ENCODE data around the gene KLK2. TPM values are rescaled to one million over a fixed set of nuclear protein-coding genes. Genes with fewer than 3 reads are reported as not detected.

KLK2 gene
- not detected for total RNA-seq
- long read RNA-seq: 0 reads

DNA sequence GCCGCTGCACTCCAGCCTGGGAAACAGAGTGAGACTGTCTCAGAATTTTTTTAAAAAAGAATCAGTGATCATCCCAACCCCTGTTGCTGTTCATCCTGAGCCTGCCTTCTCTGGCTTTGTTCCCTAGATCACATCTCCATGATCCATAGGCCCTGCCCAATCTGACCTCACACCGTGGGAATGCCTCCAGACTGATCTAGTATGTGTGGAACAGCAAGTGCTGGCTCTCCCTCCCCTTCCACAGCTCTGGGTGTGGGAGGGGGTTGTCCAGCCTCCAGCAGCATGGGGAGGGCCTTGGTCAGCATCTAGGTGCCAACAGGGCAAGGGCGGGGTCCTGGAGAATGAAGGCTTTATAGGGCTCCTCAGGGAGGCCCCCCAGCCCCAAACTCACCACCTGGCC, at the start of gene KLK2:
Gene KLK2 (plus strand): TSS at position 384 of the 400 bp plus-strand sequence. CDS start 35 bp downstream, outside the sequence.
- intact Hi-C loops (cut with DNase I): no loop called here
- DNase-seq (ENCODE audit: low spot score): no peak

DNA sequence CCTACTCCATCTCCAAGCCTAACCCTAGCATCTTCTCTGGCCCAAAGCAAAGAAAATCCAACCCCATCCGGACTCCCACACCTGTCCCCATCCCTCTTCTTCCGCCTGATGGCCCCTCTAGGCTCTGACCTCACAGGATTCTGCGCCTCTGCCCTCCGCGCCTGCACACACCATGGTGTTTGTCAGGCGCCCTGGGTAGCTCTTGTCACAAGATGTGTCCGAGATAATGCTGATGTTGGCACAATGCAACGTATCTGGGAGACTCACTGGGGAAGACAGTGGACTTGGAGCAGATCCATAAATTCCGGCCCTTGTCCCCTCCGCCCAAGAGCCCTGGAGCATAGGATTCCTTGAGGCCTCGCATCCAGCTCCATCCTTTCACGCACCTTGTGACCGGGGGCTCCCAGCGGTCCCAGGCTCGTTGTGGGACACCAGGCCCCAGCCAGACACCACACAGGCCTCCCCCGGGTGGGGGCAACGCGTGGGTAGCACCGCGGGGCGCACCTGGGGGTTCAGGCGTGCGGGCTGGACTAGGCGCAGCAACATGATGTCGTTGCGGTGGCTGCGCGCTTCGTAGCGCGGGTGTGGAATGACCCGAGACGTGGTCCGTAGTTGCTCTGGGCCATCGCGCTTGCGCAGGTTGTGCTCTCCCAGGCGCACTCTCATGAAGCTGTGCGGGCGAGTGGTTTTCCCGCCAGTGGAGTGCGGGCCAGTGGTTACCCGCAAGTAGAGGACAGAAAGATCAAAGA, 46.6 kb upstream of the KLK2 start:
- intact Hi-C loops (cut with DNase I): no loop called here
- no peak for DNase-seq (ENCODE audit: low spot score)

DNA sequence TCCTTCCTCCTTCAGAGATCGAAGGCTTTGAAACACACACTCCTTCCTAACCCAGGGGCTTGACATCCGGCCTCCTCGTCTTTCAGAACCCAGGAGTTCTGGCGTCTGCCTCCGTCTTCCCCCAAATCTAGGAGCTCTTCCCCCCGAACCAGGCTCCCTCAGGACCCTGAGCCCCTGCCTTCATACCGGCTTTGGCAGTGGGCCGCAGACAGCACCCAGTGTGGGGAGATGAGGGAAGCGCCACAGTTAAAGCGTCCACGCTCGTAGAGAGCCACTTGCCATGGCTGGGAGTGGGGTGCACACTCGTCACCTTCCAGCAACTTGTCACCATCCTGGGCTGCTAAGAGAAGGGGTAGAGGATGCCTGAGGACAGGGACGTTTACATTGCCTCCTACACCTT, 45.8 kb upstream of the KLK2 start:
- intact Hi-C loops (cut with DNase I): no loop called here
- DNase-seq (ENCODE audit: low spot score): no peak

DNA sequence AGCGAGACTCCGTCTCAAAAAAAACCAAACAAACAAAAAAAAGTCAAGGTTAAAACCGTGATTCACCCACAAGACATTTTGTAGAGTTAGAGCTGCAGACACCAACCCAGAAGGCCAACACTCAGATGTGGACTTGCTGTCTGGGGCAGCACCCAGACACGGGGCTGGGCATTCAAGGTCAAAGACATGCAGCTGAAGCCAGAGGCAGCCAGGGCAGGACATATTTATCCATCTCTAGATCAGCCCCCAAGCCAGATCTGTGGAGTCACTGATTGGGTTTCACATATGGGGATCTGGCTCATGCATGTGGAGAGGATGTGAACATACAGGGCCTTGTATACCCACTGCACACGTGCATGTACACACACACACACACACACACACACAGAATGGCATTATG, 43.4 kb upstream of the KLK2 start:
- intact Hi-C loops (cut with DNase I): no loop called here
- no peak for DNase-seq (ENCODE audit: low spot score)

DNA sequence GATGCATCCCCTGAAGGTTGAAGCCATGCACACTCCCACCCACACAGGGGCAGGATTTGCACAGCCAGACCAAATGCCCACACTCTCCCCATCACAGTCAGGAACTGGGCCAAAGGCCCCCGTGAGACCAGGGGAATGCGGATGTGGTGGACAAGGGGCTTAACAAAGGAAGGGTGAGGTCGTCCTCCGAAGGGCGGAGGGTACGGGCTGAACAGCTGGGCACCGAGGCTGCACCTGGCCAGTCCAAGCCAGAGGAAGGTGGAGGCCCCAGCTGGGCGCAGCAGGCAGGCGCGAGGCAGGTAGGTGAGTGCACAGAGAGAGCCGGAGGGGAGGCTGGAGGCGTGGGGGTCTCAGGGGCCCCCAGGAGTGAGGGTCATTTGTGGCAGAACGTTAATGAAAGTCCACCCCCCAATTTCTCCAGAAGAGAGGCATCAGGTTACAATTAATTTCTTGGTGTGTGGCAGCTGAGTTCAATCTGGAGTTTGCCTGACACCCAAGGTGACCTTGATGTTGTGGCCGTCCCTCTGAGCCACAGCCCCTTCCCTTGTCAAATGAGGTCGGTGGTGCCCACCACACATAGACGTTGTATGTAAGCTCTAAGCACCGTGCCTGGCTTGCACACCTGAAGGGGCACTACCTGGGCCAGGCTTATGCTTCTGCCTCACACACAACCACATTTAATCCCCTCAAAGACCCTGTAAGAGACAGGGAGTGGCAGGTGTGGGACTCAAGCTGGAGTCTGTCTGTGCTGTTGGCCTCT, 42.8 kb upstream of the KLK2 start:
- intact Hi-C loops (cut with DNase I): no loop called here
- DNase-seq (ENCODE audit: low spot score): no peak

DNA sequence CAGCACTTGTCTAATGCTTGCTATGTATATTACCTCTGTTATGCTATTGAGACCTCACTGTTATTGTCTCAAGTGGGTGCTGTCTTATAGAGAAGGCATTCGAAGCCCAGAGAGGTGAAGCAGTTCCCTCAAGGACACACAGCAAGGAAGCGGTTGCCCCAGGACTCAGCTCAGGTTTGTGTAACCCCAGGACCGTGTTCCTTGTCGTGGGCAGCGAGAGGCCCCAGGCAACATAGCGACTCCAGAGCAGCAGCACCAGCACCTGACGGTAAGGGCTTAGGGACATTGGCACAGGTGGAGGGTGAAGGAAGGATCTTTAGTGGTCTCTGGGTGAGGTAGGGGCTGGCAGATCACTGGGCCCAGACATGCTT, 42.2 kb upstream of the KLK2 start:
- no peak for DNase-seq (ENCODE audit: low spot score)
- intact Hi-C loops (cut with DNase I): no loop called here

DNA sequence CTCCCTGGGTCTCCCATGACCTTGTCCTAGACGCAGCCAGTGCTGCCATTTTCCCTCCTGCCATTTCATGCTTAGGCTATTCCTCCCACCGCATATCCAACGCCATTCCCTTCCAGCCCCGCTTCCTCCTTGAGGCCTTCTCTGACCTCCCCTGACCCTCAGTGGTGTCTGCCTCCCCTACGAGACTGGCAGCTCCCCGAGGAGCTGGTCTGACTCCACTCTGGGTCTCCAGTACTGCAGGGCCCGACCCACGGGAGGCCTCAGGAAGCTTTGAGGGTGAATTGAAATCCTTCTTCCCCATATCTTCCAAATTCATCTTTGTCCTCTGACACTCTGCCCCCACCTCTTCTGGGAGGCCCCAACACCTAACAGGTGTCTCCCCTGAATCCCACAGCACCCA, 40.6 kb upstream of the KLK2 start:
- intact Hi-C loops (cut with DNase I): no loop called here
- no peak for DNase-seq (ENCODE audit: low spot score)

DNA sequence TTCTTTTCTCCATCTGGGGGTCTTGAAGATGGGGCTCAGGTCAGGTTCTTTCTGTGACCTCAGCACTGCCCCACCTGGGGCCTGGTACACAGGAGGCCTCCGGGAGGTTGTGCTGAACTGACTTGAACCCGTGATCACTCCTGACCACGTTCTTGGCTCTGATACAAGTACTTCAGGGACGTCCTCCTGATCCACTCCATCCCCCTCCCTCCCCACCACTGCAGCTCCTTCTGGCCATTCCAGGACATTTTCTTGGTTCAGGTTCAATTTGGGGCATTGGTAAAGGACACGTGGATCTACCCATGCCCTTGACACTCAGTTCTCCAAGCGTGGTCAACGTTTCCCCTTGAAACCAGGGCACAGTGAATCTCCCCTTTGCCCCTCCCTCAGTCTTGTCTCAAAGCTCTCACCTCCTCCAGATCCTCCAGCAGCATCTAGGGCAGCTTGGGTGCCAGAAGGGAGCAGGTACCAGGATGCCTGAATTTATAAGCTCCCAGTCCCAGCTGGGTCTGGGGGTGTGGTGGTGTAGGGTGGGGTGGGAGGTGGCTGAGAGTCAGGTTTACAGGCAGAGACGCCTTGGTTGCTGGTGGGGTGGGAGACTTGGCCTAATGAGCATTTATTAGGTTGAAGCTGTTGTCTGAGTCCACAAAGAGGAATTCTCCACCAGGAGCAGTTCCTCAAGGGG, 40.0 kb upstream of the KLK2 start, which contains the start of gene KLK15:
Gene KLK15 (minus strand): TSS at position 458 of the 685 bp plus-strand sequence. CDS start 2,082 bp downstream, outside the sequence.
- no peak for DNase-seq (ENCODE audit: low spot score)
- intact Hi-C loops (cut with DNase I): no loop called here

DNA sequence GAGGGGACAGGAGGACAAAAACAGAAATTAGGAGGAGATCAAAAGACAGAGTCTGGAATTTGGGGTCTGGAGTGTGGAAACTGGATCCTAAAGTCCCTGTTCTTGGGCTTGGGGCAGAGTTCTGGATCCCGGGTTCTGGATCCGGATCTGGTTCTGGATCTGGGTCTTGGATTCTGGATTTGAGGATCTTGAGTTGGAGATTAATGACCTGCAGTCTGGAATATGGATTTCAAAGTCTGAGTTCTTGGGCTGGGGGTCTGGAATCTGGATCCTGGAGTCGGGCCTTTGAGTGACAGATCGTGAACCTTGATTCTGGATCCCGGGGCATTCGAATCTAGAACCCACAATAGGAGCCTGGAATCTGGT, 39.5 kb upstream of the KLK2 start:
- no peak for DNase-seq (ENCODE audit: low spot score)
- intact Hi-C loops (cut with DNase I): no loop called here

DNA sequence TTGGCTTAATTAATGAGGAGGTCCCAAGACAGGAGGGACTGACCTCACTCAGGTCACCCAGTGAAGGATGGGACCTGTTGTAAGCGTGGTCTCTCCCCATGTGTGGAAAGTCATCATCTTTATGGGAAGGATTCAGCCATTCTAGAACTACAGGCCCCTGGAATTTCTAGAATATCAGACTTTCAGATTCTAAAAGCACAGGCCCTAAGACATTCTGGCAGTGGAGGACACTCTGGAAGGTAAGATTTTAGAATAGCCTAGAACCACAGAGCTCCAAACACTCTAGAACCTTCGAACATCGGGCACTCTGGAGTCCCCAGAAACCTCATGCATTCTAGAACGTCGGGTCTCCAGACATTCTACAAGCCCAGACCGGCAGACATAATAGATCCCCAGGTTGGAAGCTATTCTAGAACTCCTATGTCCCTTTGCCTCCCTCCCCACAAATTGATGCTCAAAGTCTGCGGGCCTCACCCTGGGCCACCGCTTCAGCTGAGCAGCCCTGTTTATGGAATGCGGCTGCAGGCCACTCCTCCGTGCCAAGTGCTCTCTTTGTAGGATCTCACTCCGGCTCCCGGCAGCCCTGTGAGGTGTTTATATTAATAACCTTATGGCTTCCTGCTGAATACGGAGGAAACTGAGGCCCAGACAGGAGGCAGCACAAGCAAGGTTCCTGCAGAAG, 38.0 kb upstream of the KLK2 start:
- no peak for DNase-seq (ENCODE audit: low spot score)
- intact Hi-C loops (cut with DNase I): no loop called here

DNA sequence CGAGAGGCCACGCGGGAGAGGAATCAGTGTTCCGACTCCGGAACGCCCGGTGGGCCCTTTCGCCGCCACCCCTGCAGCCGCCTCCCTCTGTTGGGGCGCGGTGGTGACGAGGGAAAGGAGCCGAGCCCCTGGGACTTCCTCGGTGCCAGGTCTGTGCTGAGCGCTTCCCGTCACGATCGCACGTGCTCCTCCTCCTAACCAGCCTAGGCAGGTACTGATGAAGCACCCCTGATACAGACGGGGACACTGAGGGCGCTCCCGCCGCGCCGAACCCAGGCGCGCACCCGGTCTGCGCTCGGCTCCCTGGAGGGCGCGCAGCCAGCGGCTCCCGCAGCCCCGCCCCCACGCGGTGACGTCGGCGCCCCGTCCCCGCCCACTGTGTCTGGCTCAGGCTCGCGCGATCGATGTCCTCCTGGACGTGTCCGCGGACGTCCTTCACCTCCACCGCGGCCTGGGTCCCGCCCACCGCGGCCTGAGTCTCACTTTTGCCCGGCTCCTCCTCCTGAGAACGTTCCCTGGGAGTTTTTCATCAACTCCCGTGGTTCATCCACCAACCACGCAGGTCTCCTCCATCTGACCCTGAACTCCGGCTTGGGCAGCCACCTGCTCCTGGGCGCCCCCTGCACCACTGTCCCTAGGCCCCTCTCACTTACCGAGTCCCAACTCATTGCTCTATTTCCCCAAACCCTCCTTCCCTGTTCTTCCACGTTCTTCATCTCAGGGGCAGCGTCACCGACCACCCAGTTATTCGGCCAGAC, 37.3 kb upstream of the KLK2 start:
- intact Hi-C loops (cut with DNase I): no loop called here
- peak; percentile 79 for DNase-seq (ENCODE audit: low spot score)

DNA sequence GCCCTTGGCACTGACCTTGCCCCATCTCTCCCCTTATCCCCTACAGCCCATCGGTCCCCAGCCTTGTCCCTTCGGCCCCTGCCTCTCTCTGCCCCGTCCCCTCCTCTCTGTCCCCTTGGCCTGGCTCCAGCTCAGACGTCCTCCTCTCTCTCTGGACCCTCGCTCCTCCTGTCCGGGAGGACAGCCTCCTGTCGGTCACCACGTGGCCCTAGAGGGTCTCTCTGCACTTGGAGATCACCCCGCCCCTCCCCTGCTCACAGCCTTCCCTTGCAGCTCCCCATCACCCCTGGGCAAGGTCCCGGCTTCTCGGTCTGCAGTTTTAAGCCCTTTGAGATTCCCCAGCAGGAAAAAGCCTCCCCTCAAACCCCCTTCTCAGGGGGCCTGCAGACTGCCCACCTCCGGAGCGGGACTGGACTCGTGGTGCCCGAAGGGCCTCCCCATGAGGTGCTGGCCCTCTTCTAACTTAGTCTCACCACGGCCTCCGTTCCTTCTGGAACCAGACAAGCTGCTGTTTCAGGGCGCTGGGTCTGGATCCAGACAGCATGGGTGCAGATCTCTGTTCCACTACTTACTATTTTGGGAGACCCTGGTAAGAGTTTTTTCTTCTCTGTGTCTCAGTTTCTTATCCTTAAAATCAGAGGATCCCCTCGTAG, 36.6 kb upstream of the KLK2 start:
- no peak for DNase-seq (ENCODE audit: low spot score)
- intact Hi-C loops (cut with DNase I): no loop called here

DNA sequence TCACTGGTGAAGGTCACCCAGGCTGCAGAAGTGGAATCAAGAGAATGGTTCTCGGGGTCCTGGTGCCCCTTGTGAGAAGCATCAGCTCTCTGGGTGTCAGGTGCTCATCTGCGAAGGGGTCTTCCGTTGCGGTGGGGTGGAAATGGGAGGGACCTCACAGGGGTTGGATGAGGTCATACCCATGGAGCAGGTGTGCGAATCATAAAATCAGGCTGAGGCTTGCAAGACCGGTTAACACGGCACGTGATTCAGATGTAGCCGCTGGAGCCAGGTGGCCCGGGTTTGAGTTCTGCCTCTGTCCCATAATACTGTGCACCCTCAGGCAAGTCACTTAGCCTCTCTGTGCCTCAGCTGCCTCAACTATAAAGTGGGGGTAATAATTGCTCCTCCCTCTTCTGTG, 35.9 kb upstream of the KLK2 start:
- intact Hi-C loops (cut with DNase I): no loop called here
- DNase-seq (ENCODE audit: low spot score): no peak

DNA sequence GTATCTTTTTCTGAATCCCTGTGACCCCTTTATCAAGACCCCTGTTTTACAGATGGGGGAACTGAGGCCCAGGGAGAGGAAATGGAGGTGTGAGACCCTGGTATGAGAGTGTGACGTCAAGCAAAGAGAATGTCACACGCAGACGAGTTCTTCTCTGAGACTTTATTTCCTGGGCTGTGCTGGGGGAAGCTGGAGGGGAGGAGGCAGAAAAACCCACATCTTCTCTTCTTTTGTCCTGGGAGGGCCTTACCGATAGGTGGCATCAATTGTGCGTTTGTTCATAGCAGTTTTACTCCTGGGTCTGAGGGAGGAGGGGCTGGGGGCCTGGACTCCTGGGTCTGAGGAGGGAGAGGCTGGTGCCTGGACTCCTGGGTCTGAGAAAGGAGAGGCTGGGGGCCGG, 35.0 kb upstream of the KLK2 start:
- DNase-seq (ENCODE audit: low spot score): no peak
- intact Hi-C loops (cut with DNase I): no loop called here

DNA sequence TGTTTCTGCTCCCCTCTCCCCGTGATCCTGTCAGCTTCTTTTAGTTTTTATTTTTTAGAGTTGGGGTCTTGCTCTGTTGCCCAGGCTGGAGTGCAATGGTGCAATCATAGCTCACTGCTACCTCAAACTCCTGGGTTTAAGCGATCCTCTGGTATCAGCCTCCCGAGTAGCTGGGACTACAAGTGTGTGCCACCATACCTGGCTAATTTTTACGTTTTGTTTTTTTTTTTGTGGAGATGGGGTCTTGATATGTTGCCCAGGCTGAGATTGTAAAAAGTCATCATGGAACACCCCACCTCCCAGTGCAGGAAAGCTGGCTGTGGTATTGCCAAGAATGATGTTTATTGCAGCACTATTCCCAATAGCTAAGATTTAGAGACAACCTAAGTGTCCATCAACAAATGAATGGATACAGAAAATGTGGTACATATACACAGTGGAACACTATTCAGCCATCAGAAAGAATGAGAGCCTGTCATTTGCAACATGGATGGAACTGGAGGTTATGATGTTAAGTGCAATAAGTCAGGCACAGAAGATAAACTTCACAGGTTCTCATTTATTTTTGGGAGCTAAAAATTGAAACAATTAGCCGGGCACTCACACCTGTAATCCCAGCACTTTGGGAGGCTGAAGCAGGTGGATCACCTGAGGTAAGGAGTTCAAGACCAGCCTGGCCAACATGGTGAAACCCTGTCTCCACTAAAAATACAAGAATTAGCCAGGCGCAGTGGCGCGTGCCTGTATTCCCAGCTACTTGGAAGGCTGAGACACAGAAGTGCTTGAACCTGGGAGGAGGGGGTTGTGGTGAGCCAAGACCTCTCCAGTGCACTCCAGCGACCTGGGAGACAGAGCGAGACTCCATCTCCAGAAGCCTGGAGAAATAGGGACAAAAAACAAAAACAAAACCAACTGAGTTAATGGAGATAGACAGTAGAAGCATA, 33.3 kb upstream of the KLK2 start:
- intact Hi-C loops (cut with DNase I): no loop called here

DNA sequence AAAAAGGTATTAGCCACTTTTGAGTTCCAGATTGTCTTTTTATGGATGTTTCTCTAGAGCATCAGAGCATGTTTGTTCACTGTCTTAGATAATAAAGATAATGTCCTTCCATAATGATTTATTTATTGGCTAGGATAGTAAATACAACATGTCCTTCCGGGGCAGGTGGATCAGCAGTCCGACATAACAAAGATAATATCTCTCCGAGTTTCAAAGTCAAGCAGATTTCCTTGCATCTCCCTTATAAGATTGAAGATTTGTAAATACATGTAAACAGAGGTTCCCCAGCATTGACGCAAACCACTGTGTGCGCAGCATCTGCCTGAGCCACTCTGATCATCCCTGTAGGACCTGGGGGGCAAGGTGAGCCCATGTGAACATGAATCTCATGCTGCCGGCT, 31.1 kb upstream of the KLK2 start:
- no peak for DNase-seq (ENCODE audit: low spot score)
- intact Hi-C loops (cut with DNase I): no loop called here

More for the DNA sequence above, 33.3 kb upstream of the KLK2 start:
- DNase-seq (ENCODE audit: low spot score): no peak

DNA sequence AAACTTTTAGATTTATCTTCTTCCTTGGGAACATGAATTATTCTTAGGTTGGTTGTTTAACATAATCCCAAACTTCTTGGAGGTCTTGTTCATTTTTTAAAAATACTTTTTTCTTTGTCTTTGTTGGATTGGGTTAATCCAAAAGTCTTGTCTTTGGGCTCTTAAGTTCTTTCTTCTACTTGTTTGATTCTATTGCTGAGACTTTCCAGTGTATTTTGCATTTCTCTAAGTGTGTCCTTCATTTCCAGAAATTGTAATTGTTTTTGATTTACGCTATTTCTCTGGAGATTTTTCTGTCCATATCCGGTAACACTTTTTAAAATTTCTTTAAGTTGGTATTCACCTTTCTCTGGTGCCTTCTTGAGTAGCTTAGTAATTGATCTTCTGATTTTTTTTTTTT, 30.0 kb upstream of the KLK2 start:
- intact Hi-C loops (cut with DNase I): no loop called here
- DNase-seq (ENCODE audit: low spot score): no peak

DNA sequence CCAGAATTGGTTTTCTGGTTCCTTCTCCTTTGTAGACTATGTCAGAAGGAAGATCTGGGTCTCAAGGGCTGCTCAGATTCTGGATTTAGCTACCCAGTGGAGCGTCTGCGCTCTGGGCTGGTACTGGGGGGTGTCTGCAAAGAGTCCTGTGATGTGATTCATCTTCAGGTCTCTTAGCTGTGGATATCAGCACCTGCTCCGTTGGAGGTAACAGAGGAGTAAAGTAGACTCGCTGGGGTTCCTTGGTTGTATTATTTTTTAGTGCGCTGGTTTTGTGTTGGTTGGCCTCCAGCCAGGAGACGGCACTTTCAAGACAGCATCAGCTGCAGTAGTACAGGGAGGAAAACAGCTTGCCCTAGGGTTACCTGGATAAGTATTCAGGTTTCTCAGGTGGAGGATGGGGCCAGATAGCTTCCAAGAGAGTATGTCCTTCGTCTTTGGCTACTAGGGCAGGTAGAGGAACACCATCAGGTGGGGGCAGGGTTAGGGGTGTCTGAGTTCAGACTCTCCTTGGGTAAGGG, 29.5 kb upstream of the KLK2 start:
- intact Hi-C loops (cut with DNase I): no loop called here
- DNase-seq (ENCODE audit: low spot score): no peak
